Activated CD4-positive, alpha-beta memory T cell treated with anti-CD3 and anti-CD28 coated beads for 36 hours (primary cell): ENCODE measurements around the gene ARHGEF26. TPM values are rescaled to one million over a fixed set of nuclear protein-coding genes. Genes with fewer than 3 reads are reported as not detected.

Experiments
- CTCF ChIA-PET: fragments of 350-600 bp; sonication (Branson Sonifier 250); formaldehyde crosslinking; loops from one replicate; lab custom pipeline; 2021; ENCODE audit warnings: antibody characterized with exemption, inconsistent platforms; lab: Charles Lee
- POLR2A ChIA-PET: fragments of 350-600 bp; sonication (Branson Sonifier 250); formaldehyde crosslinking; loops from one replicate; lab custom pipeline; 2021; ENCODE audit warnings: antibody characterized with exemption; lab: Charles Lee
- DNase-seq: peaks from one replicate; pipeline ENCODE4 v3.0.0-alpha.2; 2020
- H3K27ac Mint-ChIP-seq: one replicate; pipeline ENCODE4 v1.8.0; 2021; ENCODE audit warnings: mixed read lengths
- H3K27me3 Mint-ChIP-seq: one replicate; pipeline ENCODE4 v1.8.0; 2021; ENCODE audit warnings: mixed read lengths
- H3K36me3 Mint-ChIP-seq: one replicate; pipeline ENCODE4 v1.8.0; 2021; ENCODE audit warnings: mixed read lengths
- H3K4me1 Mint-ChIP-seq: one replicate; pipeline ENCODE4 v1.8.0; 2021; ENCODE audit warnings: low read depth, mixed read lengths
- H3K4me3 Mint-ChIP-seq: one replicate; pipeline ENCODE4 v1.8.0; 2021; ENCODE audit warnings: mild to moderate bottlenecking, mixed read lengths
- H3K9me3 Mint-ChIP-seq: one replicate; pipeline ENCODE4 v1.8.0; 2021; ENCODE audit warnings: mixed read lengths
- intact Hi-C: fragments of 100-400 bp; cut with micrococcal nuclease; formaldehyde crosslinking; loops from one replicate; pipeline ENCODE4 v1.15.1; 2023
- total RNA-seq, 2 experiments: library from RNA; stranded (reverse); gene quantifications; one replicate each; pipeline ENCODE4 v1.2.3, GENCODE V29; 2021

ARHGEF26 gene
- total RNA-seq, 2 experiments from 2014 or later: 0.24 to 0.34 TPM

GRCh38 chr3:154192225-154192624, 71.0 kb downstream of the ARHGEF26 start:
- H3K36me3 Mint-ChIP-seq: no peaks in the 10 kb centered on the region
- ChIA-PET POLR2A (no interaction called here), CTCF (interaction anchor here (1.1 kb wide), 1 partner anchor 60 kb away, joined by 3 read pairs; no protein-coding TSS in a partner anchor)
- H3K4me3 Mint-ChIP-seq: no peak overlapping the region
- no peaks in the 10 kb centered on the region for H3K4me1 Mint-ChIP-seq
- no peak for DNase-seq
- H3K27me3 Mint-ChIP-seq: peaks cover 11% of the 10 kb centered on the region
- intact Hi-C loops: no loop called here
- H3K27ac Mint-ChIP-seq: no peak overlapping the region
- no peaks in the 10 kb centered on the region for H3K9me3 Mint-ChIP-seq

- Mint-ChIP-seq H3K27ac (no peak overlapping the region), H3K4me3 (no peak overlapping the region), H3K27me3 (peaks cover 11% of the 10 kb centered on the region), H3K36me3 (no peaks in the 10 kb centered on the region), H3K9me3 (no peaks in the 10 kb centered on the region), H3K4me1 (no peaks in the 10 kb centered on the region)
- ChIA-PET POLR2A (no interaction called here), CTCF (interaction anchor here (1.1 kb wide), 1 partner anchor 59 kb away, joined by 3 read pairs; no protein-coding TSS in a partner anchor)
- intact Hi-C loops: no loop called here
- no peak for DNase-seq
Measured at GRCh38 chr3:154193000-154193615, 71.9 kb downstream of the ARHGEF26 start.

- no peaks in the 10 kb centered on the region for H3K9me3 Mint-ChIP-seq
- no peaks in the 10 kb centered on the region for H3K36me3 Mint-ChIP-seq
- H3K27ac Mint-ChIP-seq: no peak overlapping the region
- intact Hi-C loops: no loop called here
- no peaks in the 10 kb centered on the region for H3K4me1 Mint-ChIP-seq
- CTCF ChIA-PET: no interaction called here
- no peak overlapping the region for H3K4me3 Mint-ChIP-seq
- H3K27me3 Mint-ChIP-seq: peaks cover 11% of the 10 kb centered on the region
- POLR2A ChIA-PET: no interaction called here
- DNase-seq: no peak
Measured at GRCh38 chr3:154194877-154195276, 73.7 kb downstream of the ARHGEF26 start.

DNA sequence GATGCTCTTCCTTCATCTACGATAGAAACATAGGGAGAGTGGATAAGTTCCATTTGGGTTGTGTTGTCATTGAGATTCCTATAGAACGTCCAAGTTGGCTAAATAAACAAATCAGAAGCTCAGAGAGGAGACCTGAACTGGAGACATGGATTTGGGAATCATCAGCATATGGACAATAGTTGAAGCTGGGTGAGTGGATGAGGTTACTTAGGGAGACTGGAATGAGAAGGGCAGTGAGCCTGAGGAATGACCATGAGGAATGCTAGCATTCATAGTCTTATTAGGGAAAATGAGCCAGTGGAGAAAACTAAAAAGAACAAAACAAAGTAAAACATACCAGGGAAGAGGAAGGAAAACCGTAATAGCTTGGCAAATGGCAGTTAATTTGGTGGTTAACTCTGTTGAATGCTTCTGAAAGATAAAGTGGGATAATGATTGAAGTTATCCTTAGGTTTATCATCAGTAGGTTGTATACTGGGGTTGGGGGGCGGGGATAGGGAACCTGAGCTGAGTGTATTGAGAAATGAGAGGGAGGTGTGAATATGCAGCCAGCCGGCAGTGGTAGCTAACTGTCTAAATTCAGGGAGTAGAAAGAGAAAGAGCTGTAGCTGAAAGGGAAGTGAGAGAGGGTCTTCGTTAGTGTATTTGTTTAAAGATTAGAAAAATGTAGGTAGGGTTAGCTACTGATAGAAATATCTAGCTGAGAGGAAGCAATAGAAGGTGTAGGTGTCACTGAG, 74.6 kb downstream of the ARHGEF26 start:
- Mint-ChIP-seq H3K4me1 (no peaks in the 10 kb centered on the region), H3K27ac (no peak overlapping the region), H3K4me3 (no peak overlapping the region), H3K9me3 (no peaks in the 10 kb centered on the region), H3K27me3 (peaks cover 11% of the 10 kb centered on the region), H3K36me3 (no peaks in the 10 kb centered on the region)
- DNase-seq: no peak
- intact Hi-C loops: no loop called here
- ChIA-PET POLR2A (no interaction called here), CTCF (no interaction called here)

GRCh38 chr3:154197751-154198150, 76.6 kb downstream of the ARHGEF26 start:
- no peak for DNase-seq
- POLR2A ChIA-PET: no interaction called here
- H3K27me3 Mint-ChIP-seq: peaks cover 10% of the 10 kb centered on the region
- no peaks in the 10 kb centered on the region for H3K4me1 Mint-ChIP-seq
- H3K36me3 Mint-ChIP-seq: no peaks in the 10 kb centered on the region
- no peak overlapping the region for H3K27ac Mint-ChIP-seq
- CTCF ChIA-PET: no interaction called here
- no peaks in the 10 kb centered on the region for H3K9me3 Mint-ChIP-seq
- intact Hi-C loops: no loop called here
- H3K4me3 Mint-ChIP-seq: no peak overlapping the region

DNA sequence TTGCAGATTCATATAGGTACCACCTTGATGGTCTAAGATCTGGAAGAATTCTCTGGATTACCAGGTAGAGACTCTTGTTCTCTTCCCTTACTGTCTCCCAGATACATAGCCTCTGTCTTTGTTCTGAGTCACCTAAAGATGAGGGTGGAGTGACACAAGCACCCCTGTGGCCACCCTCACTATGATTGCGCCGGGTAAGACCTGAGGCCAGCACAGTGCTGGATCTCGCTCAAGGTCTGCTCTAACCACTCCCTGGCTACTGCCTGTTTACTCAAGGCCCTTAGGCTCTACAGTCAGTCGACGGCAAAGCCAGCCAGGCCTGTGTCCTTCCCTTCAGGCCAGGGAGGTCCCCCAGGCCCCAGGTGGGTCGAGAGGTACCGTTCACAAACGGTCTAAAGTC, 88.3 kb downstream of the ARHGEF26 start:
- H3K36me3 Mint-ChIP-seq: no peaks in the 10 kb centered on the region
- intact Hi-C loops: no loop called here
- POLR2A ChIA-PET: no interaction called here
- no peak overlapping the region for H3K4me3 Mint-ChIP-seq
- DNase-seq: no peak
- H3K4me1 Mint-ChIP-seq: no peaks in the 10 kb centered on the region
- no peaks in the 10 kb centered on the region for H3K9me3 Mint-ChIP-seq
- no peak overlapping the region for H3K27ac Mint-ChIP-seq
- peaks cover 13% of the 10 kb centered on the region for H3K27me3 Mint-ChIP-seq
- CTCF ChIA-PET: no interaction called here

GRCh38 chr3:154210986-154211385, 89.8 kb downstream of the ARHGEF26 start:
- Mint-ChIP-seq H3K27ac (no peak overlapping the region), H3K4me1 (no peaks in the 10 kb centered on the region), H3K27me3 (peaks cover 9% of the 10 kb centered on the region), H3K4me3 (no peak overlapping the region), H3K36me3 (no peaks in the 10 kb centered on the region), H3K9me3 (no peaks in the 10 kb centered on the region)
- CTCF ChIA-PET: no interaction called here
- POLR2A ChIA-PET: no interaction called here
- no peak for DNase-seq
- intact Hi-C loops: no loop called here

- intact Hi-C loops: no loop called here
- H3K27me3 Mint-ChIP-seq: peaks cover 1% of the 10 kb centered on the region
- DNase-seq: no peak
- H3K27ac Mint-ChIP-seq: no peak overlapping the region
- H3K36me3 Mint-ChIP-seq: no peaks in the 10 kb centered on the region
- no peaks in the 10 kb centered on the region for H3K9me3 Mint-ChIP-seq
- POLR2A ChIA-PET: no interaction called here
- no peak overlapping the region for H3K4me3 Mint-ChIP-seq
- no peaks in the 10 kb centered on the region for H3K4me1 Mint-ChIP-seq
- CTCF ChIA-PET: no interaction called here
Measured at GRCh38 chr3:154214306-154214705, 93.1 kb downstream of the ARHGEF26 start.

GRCh38 chr3:154217671-154218070, 96.5 kb downstream of the ARHGEF26 start:
- ChIA-PET CTCF (no interaction called here), POLR2A (no interaction called here)
- Mint-ChIP-seq H3K36me3 (no peaks in the 10 kb centered on the region), H3K9me3 (no peaks in the 10 kb centered on the region), H3K27me3 (peaks cover 1% of the 10 kb centered on the region), H3K4me3 (no peak overlapping the region), H3K27ac (no peak overlapping the region), H3K4me1 (no peaks in the 10 kb centered on the region)
- no peak for DNase-seq
- intact Hi-C loops: no loop called here

DNA sequence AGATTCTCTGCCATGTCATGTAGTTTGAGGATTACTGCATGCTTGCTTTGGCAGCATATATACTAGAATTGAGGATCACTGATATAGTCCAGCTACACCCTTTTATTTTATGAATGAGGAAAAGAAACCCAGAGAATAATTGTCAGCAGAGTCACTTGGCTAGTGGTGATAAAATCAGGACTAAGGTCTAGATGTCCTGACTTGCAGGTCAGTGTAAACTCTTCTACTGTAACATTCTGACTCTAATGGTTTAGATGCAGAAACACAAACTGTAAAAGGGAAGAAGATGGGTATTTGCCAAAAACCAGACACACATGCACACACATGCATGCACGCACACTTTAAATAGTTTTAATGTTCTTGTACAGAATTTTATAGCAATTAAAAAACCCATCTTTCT, 97.5 kb downstream of the ARHGEF26 start:
- H3K4me3 Mint-ChIP-seq: no peak overlapping the region
- intact Hi-C loops: no loop called here
- no peaks in the 10 kb centered on the region for H3K9me3 Mint-ChIP-seq
- no peak for DNase-seq
- peaks cover 1% of the 10 kb centered on the region for H3K27me3 Mint-ChIP-seq
- H3K4me1 Mint-ChIP-seq: no peaks in the 10 kb centered on the region
- no peaks in the 10 kb centered on the region for H3K36me3 Mint-ChIP-seq
- ChIA-PET POLR2A (no interaction called here), CTCF (no interaction called here)
- no peak overlapping the region for H3K27ac Mint-ChIP-seq

- H3K27me3 Mint-ChIP-seq: peaks cover 1% of the 10 kb centered on the region
- POLR2A ChIA-PET: no interaction called here
- no peaks in the 10 kb centered on the region for H3K4me1 Mint-ChIP-seq
- H3K27ac Mint-ChIP-seq: no peak overlapping the region
- H3K36me3 Mint-ChIP-seq: no peaks in the 10 kb centered on the region
- H3K9me3 Mint-ChIP-seq: no peaks in the 10 kb centered on the region
- DNase-seq: no peak
- H3K4me3 Mint-ChIP-seq: no peak overlapping the region
- intact Hi-C loops: no loop called here
- CTCF ChIA-PET: no interaction called here
Measured at GRCh38 chr3:154220462-154220861, 99.3 kb downstream of the ARHGEF26 start.

DNA sequence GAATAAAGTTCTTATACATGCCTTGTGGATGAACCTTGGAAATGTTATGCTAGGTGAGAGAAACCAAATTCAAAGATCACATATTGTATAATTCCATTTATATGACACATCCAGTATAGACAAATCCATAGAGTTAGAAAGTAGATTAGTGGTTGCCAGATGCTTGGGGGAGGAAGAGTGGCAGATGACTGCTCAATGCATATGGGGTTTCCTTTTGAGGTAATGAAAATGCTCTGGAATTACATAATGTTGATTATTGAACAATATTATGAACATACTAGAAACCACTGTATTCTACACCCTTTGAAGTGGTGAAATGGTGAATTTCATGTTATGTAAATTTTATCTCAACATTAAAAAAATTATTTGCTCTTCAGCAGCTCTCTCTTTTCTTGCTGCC, 102.3 kb downstream of the ARHGEF26 start:
- Mint-ChIP-seq H3K4me1 (peaks cover 3% of the 10 kb centered on the region), H3K36me3 (no peaks in the 10 kb centered on the region), H3K9me3 (no peaks in the 10 kb centered on the region), H3K4me3 (no peak overlapping the region), H3K27ac (no peak overlapping the region), H3K27me3 (peaks cover 4% of the 10 kb centered on the region)
- intact Hi-C loops: loop anchor here (1.0 kb wide), 1 partner anchor 14 kb away; no protein-coding TSS in a partner anchor
- ChIA-PET CTCF (interaction anchor here (0.7 kb wide), 1 partner anchor 29 kb away, joined by 3 read pairs; no protein-coding TSS in a partner anchor), POLR2A (no interaction called here)
- no peak for DNase-seq
